Activated CD4-positive, CD25-positive, alpha-beta regulatory T cell treated with anti-CD3 and anti-CD28 coated beads, Interleukin-2, amount 50 U/mL, for 72 hours (primary cell): ENCODE measurements around the gene AGRP.
A peak's percentile ranks its signal among the peaks of the same experiment; 100 is the strongest.
"Not testable (repeated sequence)": the region's sequence is repeated elsewhere in the genome, so short reads cannot be mapped to it uniquely, and the experiment has no call there.

ENCODE experiments used
- DNase-seq: peaks from one replicate; pipeline ENCODE4 v3.0.0; 2021

AGRP gene

GRCh38 chr16:67504031-67505021, 21.0 kb upstream of the AGRP start:
- DNase-seq: peak; percentile 49

GRCh38 chr16:67499106-67499505, 15.8 kb upstream of the AGRP start:
- no peak for DNase-seq

GRCh38 chr16:67490335-67491096, 7.2 kb upstream of the AGRP start:
- DNase-seq: no peak

GRCh38 chr16:67489401-67490083, 6.2 kb upstream of the AGRP start:
- no peak for DNase-seq

GRCh38 chr16:67487561-67487960, 4.2 kb upstream of the AGRP start:
- DNase-seq: not testable (repeated sequence)

- no peak for DNase-seq
Observed at GRCh38 chr16:67486805-67487204, 3.5 kb upstream of the AGRP start.

- DNase-seq: no peak
Observed at GRCh38 chr16:67483731-67484525, 581 bp upstream of the AGRP start.

- DNase-seq: no peak
Observed at GRCh38 chr16:67482233-67482924, 968 bp downstream of the AGRP start.

GRCh38 chr16:67481561-67482232, 1.6 kb downstream of the AGRP start:
- peak; percentile 71 for DNase-seq

GRCh38 chr16:67480833-67481560, 2.4 kb downstream of the AGRP start, which contains the start of gene ATP6V0D1:
Gene ATP6V0D1 (minus strand): TSS chr16:67481157. CDS start chr16:67481086, 71 bp downstream.
- DNase-seq: peak; percentile 100

- DNase-seq: no peak
Observed at GRCh38 chr16:67477960-67478554, 5.3 kb downstream of the AGRP start.

- no peak for DNase-seq
Observed at GRCh38 chr16:67474551-67475455, 8.5 kb downstream of the AGRP start.

- DNase-seq: no peak
Observed at GRCh38 chr16:67471758-67472384, 11.5 kb downstream of the AGRP start.

- no peak for DNase-seq
Observed at GRCh38 chr16:67470359-67470758, 13.0 kb downstream of the AGRP start.

GRCh38 chr16:67468731-67469130, 14.6 kb downstream of the AGRP start:
- DNase-seq: no peak

- DNase-seq: no peak
Observed at GRCh38 chr16:67466581-67466980, 16.8 kb downstream of the AGRP start.

- DNase-seq: no peak
Observed at GRCh38 chr16:67464565-67464964, 18.8 kb downstream of the AGRP start.

GRCh38 chr16:67463691-67464090, 19.7 kb downstream of the AGRP start:
- no peak for DNase-seq
